Liver (tissue), 9 donors: Measurements from ENCODE around the gene CASTOR2. TPM values are rescaled to one million over a fixed set of nuclear protein-coding genes. Genes with fewer than 3 reads are reported as not detected.

Experiments used
- DNase-seq: peaks from one replicate; pipeline ENCODE4 v3.0.0-alpha.2; 2017; ENCODE audit warnings: low spot score
- H3K27ac ChIP-seq, 2 donors: one replicate each; pipeline ENCODE4 v1.7.0; 2013; ENCODE audit warnings: inconsistent platforms in 2 of 2, low read length in 2 of 2, control low read depth in 1 of 2, low read depth in 1 of 2, mild to moderate bottlenecking in 1 of 2
- H3K27me3 ChIP-seq, 4 donors: one replicate each; pipeline versions ENCODE4 v1.6.1 to v1.7.0; 2013; ENCODE audit warnings: low read length in 3 of 4, inconsistent platforms in 1 of 4, mild to moderate bottlenecking in 1 of 4, moderate library complexity in 1 of 4; ENCODE audit not compliant: control insufficient read depth in 4 of 4, insufficient read depth in 4 of 4
- H3K36me3 ChIP-seq, 4 donors: one replicate each; pipeline versions ENCODE4 v1.6.1 to v1.7.0; 2013; ENCODE audit warnings: low read length in 3 of 4, mild to moderate bottlenecking in 3 of 4, low read depth in 1 of 4, moderate library complexity in 1 of 4; ENCODE audit not compliant: control insufficient read depth in 4 of 4, insufficient read depth in 3 of 4
- H3K4me1 ChIP-seq, 4 donors: one replicate each; pipeline versions ENCODE4 v1.6.1 to v1.7.0; 2013; ENCODE audit warnings: low read length in 3 of 4, mild to moderate bottlenecking in 3 of 4, moderate library complexity in 1 of 4; ENCODE audit not compliant: control insufficient read depth in 4 of 4, insufficient read depth in 4 of 4
- H3K4me3 ChIP-seq, 3 donors: one replicate each; pipeline versions ENCODE4 v1.6.1 to v1.7.0; 2013; ENCODE audit warnings: low read length in 3 of 3, control low read depth in 1 of 3, low read depth in 1 of 3, mild to moderate bottlenecking in 1 of 3
- H3K9ac ChIP-seq, 2 donors: one replicate each; pipeline ENCODE4 v1.7.0; 2013; ENCODE audit warnings: low read length in 2 of 2, mild to moderate bottlenecking in 2 of 2, moderate library complexity in 2 of 2, control low read depth in 1 of 2, low read depth in 1 of 2
- H3K9me3 ChIP-seq, 4 donors: one replicate each; pipeline versions ENCODE4 v1.6.1 to v1.7.0; 2013; ENCODE audit warnings: low read length in 3 of 4; ENCODE audit not compliant: control insufficient read depth in 4 of 4
- ATF3 ChIP-seq: IDR thresholded peaks from 2 replicates; pipeline ENCODE4 v1.6.1; 2016; ENCODE audit warnings: antibody characterized with exemption
- CTCF ChIP-seq: fragments of 150-350 bp; IDR thresholded peaks from 2 replicates; pipeline ENCODE4 v1.5.1; 2017; ENCODE audit warnings: improper control_type of control experiment, low read depth, low read length; ENCODE audit not compliant: missing input control
- EGR1 ChIP-seq, 2 donors: IDR thresholded peaks; 2 replicates each; pipeline ENCODE4 v1.6.1; 2016 to 2018; ENCODE audit warnings: antibody characterized with exemption in 2 of 2, low read depth in 2 of 2
- FOXA1 ChIP-seq: IDR thresholded peaks from 2 replicates; pipeline ENCODE4 v1.6.1; 2016; ENCODE audit warnings: antibody characterized with exemption
- FOXA2 ChIP-seq: IDR thresholded peaks from 2 replicates; pipeline ENCODE4 v1.6.1; 2016; ENCODE audit warnings: antibody characterized with exemption
- GABPA ChIP-seq, 2 donors: IDR thresholded peaks in 1 of 2; conservative IDR thresholded peaks in 1 of 2; 2 replicates each; pipeline ENCODE4 v1.6.1; 2016; ENCODE audit warnings: antibody characterized with exemption in 2 of 2, mild to moderate bottlenecking in 1 of 2, moderate library complexity in 1 of 2
- HNF4A ChIP-seq, 2 donors: conservative IDR thresholded peaks; 2 replicates each; pipeline ENCODE4 v1.6.1; 2016; ENCODE audit warnings: antibody characterized with exemption in 2 of 2, mild to moderate bottlenecking in 2 of 2
- HNF4G ChIP-seq: IDR thresholded peaks from 2 replicates; pipeline ENCODE4 v1.6.1; 2016; ENCODE audit warnings: antibody characterized with exemption
- JUND ChIP-seq, 2 donors: IDR thresholded peaks; 2 replicates each; pipeline ENCODE4 v1.6.1; 2016; ENCODE audit warnings: antibody characterized with exemption in 2 of 2
- MAX ChIP-seq: IDR thresholded peaks from 2 replicates; pipeline ENCODE4 v1.6.1; 2016; ENCODE audit warnings: antibody characterized with exemption
- NR2F2 ChIP-seq: IDR thresholded peaks from 2 replicates; pipeline ENCODE4 v1.6.1; 2016; ENCODE audit warnings: antibody characterized with exemption
- RAD21 ChIP-seq, 2 donors: IDR thresholded peaks; 2 replicates each; pipeline ENCODE4 v1.6.1; 2016; ENCODE audit warnings: antibody characterized with exemption in 2 of 2, mild to moderate bottlenecking in 2 of 2
- REST ChIP-seq: IDR thresholded peaks from 2 replicates; pipeline ENCODE4 v1.6.1; 2016; ENCODE audit warnings: antibody characterized with exemption, mild to moderate bottlenecking
- RXRA ChIP-seq, 2 donors: IDR thresholded peaks; 2 replicates each; pipeline ENCODE4 v1.6.1; 2017 to 2018; ENCODE audit warnings: antibody characterized with exemption in 2 of 2, mild to moderate bottlenecking in 1 of 2
- SP1 ChIP-seq: IDR thresholded peaks from 2 replicates; pipeline ENCODE4 v1.6.1; 2018; ENCODE audit warnings: antibody characterized with exemption, mild to moderate bottlenecking
- TAF1 ChIP-seq: conservative IDR thresholded peaks from 2 replicates; pipeline ENCODE4 v1.6.1; 2016; ENCODE audit warnings: antibody characterized with exemption, mild to moderate bottlenecking
- YY1 ChIP-seq: IDR thresholded peaks from 2 replicates; pipeline ENCODE4 v1.6.1; 2016; ENCODE audit warnings: antibody characterized with exemption, mild to moderate bottlenecking
- ZBTB33 ChIP-seq: IDR thresholded peaks from 2 replicates; pipeline ENCODE4 v1.6.1; 2016; ENCODE audit warnings: antibody characterized with exemption
- WGBS: extraction: QIAGEN DNeasy Blood & Tissue Kit; methylation state at CpG from one replicate; pipeline ENCODE4 v1.1.7; 2013; 5-methylcytosine and 5-hydroxymethylcytosine counted together
- polyA plus RNA-seq, 2 donors: library from polyadenylated mRNA; stranded (reverse) in 1 of 2; unstranded in 1 of 2; fragments of 200-250 nt in 1 of 2; fragments of >200 nt in 1 of 2; fragmentation: Nextera tagmentation in 1 of 2; extraction: Ambion mirVana in 1 of 2; gene quantifications; one replicate each; pipeline versions ENCODE4 v1.2.1 to v1.2.3, GENCODE V29; 2013 to 2015
- total RNA-seq, 2 donors: library from RNA; depleted of rRNA; stranded (reverse); fragments of >200 nt; gene quantifications; one replicate each; pipeline ENCODE4 v1.2.3, GENCODE V29; 2014
- donor health status: healthy.
- donor health status: healthy.
- donor health status: healthy.
- donor health status: healthy.
- donor health status: healthy.

CASTOR2 gene
- total and polyA plus RNA-seq, 4 donors: 0.17 to 5.0 (median 1.4) TPM

GRCh38 chr7:75033064-75033463, 68.6 kb downstream of the CASTOR2 start:
- no peak overlapping the region for H3K9ac ChIP-seq
- no peak for TF ChIP-seq GABPA (IDR thresholded peaks at IDR 0.05 in 1 of 2, conservative IDR thresholded peaks at IDR 0.05 in 1 of 2)
- no peak for TF ChIP-seq MAX
- TF ChIP-seq FOXA1: no peak
- no peak for TF ChIP-seq HNF4A (conservative IDR thresholded peaks at IDR 0.05)
- TF ChIP-seq ZBTB33: no peak
- TF ChIP-seq TAF1: no peak
- no peak for TF ChIP-seq HNF4G
- no peak for TF ChIP-seq NR2F2
- TF ChIP-seq RAD21 (IDR thresholded peaks at IDR 0.05): no peak
- TF ChIP-seq EGR1 (IDR thresholded peaks at IDR 0.05; ENCODE audit: low read depth in 2 of 2): no peak
- no peak for TF ChIP-seq RXRA (IDR thresholded peaks at IDR 0.05)
- TF ChIP-seq REST: no peak
- no peak for TF ChIP-seq SP1
- TF ChIP-seq YY1: no peak
- TF ChIP-seq JUND (IDR thresholded peaks at IDR 0.05): no peak
- TF ChIP-seq FOXA2: no peak
- TF ChIP-seq CTCF: no peak
- TF ChIP-seq ATF3: no peak
- no peak overlapping the region for H3K27ac ChIP-seq
- no peaks in the 10 kb centered on the region for H3K27me3 ChIP-seq
- no peak for DNase-seq
- no peaks in the 10 kb centered on the region for H3K9me3 ChIP-seq
- WGBS: 86% methylated on average over 8 of the region's 8 CpGs
- H3K4me3 ChIP-seq: no peak overlapping the region
- no peaks in the 10 kb centered on the region for H3K4me1 ChIP-seq
- H3K36me3 ChIP-seq: no peaks in the 10 kb centered on the region
